HG02970 (cell line): Measurements from ENCODE around the gene TRAM2.

Experiments
- ATAC-seq: cut with Tn5 transposase; IDR thresholded peaks from one replicate; pipeline ENCODE4 v1.9.1; 2021; ENCODE audit warnings: mild to moderate bottlenecking, moderate library complexity, moderate number of reproducible peaks; ENCODE audit not compliant: unreplicated experiment, low FRiP score

The TRAM2 gene

DNA sequence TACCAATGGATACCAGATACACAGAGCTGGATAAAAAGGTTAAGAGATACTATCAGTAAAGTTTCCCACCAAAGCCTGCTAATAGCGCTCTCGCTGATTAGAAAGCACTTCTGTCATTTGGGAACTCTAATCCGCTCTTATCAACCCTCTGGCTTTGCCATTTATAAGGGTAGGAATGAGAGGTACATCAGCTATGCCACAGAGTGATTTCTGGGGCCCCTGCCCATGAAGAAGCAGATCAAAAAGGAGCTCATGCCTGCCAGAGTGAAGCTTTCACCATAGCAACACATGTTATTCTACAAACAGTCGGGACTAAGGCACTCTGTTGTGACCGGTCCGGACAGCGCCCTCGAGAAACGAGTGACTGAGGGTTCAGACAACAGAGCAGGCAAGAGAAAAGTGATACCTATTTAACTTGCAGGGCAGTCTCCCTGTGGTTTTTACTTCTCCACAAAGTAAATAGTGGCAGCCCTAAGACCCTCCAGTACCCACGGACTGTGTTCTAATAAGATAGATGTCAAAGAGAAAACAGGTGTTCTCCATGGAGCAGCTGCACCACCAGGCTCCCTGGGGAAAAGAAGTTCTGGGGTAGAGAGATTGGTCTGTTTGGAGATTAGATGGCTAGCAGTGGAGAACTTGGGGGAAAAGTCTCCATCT lies 5.6 kb downstream of the TRAM2 start:
- ATAC-seq: no peak

GRCh38 chr6:52570291-52570700 lies 6.6 kb downstream of the TRAM2 start:
- ATAC-seq: no peak

DNA sequence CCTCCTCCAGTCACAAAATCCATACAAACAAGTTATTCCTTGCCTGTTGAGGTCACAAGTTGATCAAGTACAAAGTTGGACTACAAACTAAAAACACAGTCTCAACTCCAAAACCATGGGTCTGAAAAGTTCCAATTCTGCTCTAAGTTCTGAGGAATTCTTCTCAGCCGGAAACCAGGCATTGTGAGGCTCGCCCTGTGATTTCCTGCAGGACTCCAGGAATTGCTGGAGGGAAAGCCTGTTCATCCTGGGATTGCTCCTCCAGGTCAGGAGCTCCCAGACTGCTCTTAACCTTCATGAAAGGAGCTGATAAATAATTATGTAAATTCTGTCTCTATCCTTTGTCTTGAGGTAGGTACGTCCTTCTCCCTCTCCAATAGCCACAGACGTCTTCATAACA lies 8.5 kb downstream of the TRAM2 start:
- ATAC-seq: no peak

DNA sequence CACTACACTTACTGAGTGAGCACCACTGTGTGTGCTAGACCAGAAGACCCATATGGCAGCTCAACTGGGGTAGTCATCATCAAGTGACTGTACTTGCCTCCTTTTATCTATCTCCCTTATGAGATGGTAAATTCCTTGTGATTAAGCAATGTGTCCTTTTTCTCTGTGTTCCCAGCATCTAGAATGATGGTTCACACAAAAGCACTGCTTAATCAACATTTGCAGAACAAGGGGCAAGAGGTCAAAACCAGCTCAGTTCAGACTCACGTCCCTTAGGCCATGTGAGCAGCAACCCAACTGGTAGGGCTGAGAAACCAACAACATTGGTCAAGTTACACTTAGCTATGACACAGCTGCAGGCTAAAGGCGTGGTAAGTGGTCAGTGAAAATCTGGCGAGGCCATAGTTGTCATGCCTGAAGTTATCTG lies 10.0 kb downstream of the TRAM2 start:
- ATAC-seq: no peak

GRCh38 chr6:52566201-52566600 lies 10.7 kb downstream of the TRAM2 start:
- no peak for ATAC-seq

DNA sequence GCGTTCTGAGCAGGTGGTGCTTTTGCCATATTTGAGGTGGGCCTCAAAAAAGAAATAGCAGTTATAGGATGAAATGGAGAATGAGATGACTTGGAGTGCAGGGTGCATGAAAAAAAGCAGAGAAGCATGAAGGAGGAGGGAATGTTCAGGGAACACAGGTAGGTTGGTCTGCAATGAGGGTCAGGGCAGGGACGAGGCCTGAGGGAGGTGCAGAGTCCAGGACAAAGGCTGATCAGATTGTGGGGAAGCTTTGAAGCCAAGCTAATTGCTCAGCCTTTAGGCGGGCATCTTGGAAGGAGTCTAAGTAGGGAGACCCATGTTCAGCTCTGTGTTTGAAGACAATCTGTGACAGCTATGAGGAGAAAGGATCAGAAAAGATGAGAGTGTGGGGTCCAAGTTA lies 12.0 kb downstream of the TRAM2 start:
- no peak for ATAC-seq

DNA sequence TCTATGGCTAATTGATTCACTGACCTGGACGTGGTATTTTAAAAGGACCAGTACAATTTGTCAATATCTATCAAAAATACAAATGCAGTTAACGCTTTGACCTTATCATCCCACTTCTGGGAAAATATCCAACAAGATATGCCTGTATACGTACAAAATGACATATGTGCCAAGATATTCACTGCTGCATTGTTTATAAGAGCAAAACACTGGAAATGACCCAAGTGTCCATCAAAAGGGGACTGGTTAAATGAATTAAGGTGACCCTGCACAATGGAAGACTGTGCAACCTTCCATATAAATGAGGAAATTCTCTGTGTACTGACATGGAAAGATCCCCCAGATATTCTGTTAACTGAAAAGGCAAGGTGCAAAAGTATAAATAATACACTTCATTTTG lies 13.9 kb downstream of the TRAM2 start:
- no peak for ATAC-seq

GRCh38 chr6:52560462-52560861 lies 16.4 kb downstream of the TRAM2 start:
- no peak for ATAC-seq

- ATAC-seq: no peak
Measured at GRCh38 chr6:52558266-52559000, 18.4 kb downstream of the TRAM2 start.

DNA sequence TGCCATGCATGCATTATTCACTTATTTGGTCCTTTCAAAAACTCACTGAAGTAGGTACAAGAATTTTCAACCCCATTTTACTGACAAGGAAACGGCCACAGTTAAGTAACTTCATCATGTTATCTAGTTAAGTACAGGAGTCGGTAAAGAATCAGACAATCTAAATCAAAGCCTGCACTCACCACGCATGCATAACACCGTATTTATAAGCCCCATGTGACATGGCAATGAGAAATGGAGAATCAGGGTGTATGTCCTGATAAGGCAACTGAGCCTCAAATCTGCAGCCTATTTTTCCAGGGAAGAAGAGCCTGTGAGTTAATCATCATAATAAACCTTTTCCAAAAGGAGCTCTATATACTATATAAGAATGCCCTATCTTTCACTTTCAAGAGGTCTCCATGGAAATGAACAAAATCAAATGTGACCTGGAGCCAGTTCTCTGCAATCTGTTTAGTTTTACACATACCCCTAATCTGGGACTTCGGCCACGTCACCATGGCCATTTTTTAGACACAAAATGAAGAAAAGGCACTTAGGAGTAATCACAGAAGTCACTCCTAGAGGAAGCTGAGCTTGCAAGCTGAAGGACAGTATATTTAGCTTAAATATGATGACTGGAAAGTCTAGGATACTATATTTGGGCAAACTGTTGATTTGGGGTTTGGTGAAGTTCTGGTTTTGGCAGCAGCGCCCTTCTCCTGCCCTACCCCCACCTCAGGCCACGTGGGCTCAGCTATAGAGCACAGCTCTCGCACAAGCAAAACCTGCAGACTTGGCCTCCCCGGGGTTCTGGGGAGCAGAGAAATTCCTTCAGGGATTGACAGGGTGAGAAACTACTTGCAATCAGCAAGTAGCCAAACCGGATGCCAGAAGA lies 19.2 kb downstream of the TRAM2 start:
- ATAC-seq: no peak

DNA sequence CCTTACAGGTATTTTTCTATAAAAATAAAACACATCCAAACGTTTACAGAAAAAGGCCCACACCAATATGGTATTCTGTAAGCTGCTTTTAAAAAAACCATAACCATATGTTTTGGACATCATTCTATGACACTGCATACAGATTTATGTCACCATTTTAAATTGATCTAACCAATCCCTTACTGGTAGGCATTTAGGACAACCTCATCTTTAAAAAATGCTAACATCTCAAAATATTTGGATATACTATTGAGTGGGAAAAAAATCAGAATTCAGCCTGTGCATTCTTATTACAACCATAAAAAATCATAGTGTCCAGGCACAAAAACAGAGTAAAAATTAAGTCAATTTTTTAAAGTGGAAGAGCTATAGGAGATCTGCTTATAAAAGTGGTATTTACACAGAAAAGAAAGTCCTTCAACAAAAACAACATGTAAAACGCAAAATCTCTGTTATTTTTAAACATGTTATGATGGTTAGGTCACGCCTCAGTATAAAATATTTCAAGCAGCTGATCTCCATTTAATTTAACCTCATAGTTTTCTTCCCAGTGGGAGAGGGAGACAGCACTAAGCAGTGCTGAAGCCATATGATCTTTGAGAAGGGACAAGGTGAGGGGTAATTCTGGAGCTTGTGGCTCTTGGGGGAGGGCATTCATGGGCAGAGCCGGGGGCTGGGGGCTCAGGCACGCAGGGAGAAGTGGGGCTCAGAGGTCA lies 21.2 kb downstream of the TRAM2 start:
- no peak for ATAC-seq

DNA sequence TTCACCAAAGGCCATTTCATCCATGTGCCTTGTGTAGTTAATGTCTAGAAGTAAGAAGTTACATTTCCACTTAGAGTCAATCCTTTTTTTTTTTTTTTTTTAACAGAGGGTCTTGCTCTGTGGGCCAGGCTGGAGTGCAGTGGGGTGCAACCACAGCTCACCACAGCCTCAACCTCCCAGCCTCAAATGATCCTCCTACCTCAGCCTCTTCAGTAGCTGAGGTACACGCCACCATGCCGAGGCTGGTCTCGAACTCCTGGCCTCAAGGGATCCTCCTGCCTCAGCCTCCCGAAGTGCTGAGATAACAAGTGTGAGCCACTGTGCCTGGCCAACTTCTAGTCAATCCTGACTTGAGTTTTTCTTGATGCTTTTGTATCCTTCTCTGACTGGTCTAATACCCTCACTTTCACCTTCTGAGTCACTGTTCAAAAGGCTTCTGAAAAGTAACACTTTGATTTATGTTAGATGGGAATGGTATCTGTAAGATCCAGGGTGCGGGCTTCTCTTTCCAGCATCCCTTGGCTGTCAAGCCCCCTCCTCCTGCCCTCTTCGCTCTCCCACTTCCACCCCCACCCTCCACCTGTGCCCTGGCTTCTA lies 22.1 kb downstream of the TRAM2 start:
- no peak for ATAC-seq

GRCh38 chr6:52553719-52554118 lies 23.1 kb downstream of the TRAM2 start:
- ATAC-seq: no peak

DNA sequence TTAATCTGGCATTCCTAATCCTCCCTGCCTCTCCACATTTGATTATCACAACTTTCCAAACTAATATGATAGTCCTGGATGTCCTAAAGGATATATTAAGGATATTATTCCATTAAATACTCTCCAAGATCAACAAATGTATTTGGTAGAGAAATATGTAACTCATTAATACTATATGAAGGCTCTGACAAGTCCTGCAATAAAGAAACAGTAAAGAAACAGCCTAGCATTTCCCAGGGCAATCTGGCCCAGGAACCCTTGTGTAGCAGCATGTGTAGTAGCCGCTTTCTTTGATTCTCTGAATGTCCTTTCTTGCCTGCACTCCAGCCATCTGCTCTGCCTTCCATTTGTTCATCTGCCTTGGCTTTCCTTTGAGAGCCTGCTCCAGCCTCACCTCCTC lies 23.7 kb downstream of the TRAM2 start:
- no peak for ATAC-seq

DNA sequence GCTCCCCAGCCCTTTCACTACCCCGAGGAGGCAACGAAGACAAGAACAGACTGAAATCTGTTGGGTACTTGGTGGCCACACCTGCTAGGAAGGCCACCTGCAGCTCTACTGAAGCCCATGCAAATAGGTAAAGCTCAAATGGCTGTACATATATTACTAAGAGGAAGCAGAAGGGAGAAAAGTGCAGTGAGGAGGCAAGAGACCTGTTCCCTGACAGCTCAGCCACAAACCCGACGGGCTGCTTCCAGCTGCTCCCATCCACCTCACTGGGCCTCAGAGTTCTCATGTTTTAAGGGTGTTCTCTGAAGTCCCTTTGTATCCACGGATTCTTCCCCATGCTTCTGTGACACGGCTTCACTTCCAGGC lies 24.6 kb downstream of the TRAM2 start:
- no peak for ATAC-seq

DNA sequence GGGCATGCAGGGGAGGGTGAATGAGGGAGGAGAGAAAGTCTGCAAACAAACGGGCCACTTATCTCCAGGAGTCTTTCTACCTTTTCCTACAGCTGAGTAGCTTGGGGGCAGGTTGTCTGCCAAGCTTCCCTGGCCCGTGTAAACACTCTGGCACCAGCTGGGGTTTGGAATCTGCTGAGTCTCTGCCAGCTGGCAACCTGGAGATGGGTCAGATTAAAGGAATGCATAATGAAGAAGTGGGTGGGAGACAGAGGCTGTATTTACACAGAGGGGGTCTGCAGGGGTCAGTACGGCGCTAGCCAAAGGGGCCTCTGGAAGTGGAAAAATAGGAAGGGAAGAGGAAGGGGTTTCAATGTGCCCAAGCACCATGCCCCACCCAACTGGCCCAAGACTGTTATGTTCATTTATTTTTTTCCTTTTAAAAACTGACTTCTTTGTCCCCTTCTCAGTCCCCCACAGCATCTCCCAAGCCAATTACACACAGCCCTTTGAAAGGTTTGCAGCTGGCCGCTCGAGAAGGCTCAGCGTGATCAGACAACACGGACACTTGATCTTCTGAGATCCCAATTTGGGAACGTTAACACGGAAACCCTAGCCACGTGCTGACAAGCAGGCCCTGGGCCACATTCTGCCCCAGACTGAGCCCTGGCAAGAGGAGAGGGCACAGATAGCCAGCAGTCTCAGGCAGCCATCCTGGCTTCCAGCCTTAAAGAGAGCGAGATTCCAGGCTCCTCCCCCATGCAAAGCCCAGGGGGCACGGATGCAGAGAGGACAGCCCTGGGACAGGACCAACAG lies 25.2 kb downstream of the TRAM2 start:
- no peak for ATAC-seq

DNA sequence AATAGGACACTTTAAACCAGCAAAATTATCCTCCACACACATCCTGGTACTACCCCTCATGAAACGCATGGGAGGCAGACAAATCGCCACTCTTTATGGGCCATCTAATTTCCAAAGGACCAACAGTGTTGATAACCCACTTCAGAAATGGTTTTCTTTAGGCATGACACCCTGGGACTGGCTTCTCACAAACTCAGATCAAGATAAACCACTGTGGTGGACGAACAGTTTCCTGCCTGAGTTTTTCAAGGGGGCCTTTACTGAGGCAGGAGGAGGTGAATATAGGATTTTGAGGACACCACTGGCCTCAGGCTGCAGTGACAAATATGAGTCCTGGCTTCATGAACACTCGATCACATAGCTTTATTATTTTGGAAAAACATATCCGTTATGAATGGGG lies 26.0 kb downstream of the TRAM2 start:
- ATAC-seq: no peak

GRCh38 chr6:52550014-52550575 lies 26.8 kb downstream of the TRAM2 start:
- ATAC-seq: no peak

DNA sequence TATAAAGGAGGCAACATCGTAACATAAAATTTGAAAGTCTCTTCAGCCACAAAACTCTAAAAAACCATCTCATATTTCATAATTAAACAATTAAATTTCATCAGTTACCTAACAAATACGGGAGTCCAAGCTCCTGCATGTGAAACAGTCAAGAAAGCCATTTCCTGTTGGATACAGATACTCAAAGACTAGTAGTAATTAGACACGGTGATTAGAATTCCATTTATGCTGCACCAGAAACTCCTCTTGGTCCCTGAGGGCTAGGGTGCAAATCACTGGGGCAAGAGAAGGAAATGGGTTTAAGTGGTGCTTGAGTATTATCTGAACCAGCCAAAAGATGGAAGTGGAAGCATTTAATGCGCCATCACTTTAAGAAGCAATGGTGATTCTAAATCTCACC lies 27.4 kb downstream of the TRAM2 start:
- no peak for ATAC-seq
